ENCODE measurements around the gene TOPBP1. TPM values are rescaled to one million over a fixed set of nuclear protein-coding genes. Genes with fewer than 3 reads are reported as not detected.

Gene TOPBP1
- total RNA-seq, 2 experiments from 2014 or later = 29.1 to 32.4 TPM

- Mint-ChIP-seq H3K36me3 (ENCODE audit: low read depth) (peaks cover 8% of the 10 kb centered on the region), H3K27me3 (no peaks in the 10 kb centered on the region), H3K27ac (no peak overlapping the region), H3K9me3 (no peaks in the 10 kb centered on the region), H3K4me1 (ENCODE audit: low read depth) (peaks cover 26% of the 10 kb centered on the region), H3K4me3 (no peak overlapping the region)
- ChIA-PET POLR2A (no interaction called here), CTCF (no interaction called here)
- DNase-seq (no peak), ATAC-seq (ENCODE audit: poor library complexity) (no peak)
- Histone ChIP-seq H3K27me3 (ENCODE audit: control insufficient read depth in 1 of 2, insufficient read depth in 2 of 2, low read length in 2 of 2) (no peaks in the 10 kb centered on the region), H3K4me1 (ENCODE audit: insufficient read depth, low read length) (peaks cover 14% of the 10 kb centered on the region), H3K36me3 (ENCODE audit: insufficient read depth, low read length) (no peaks in the 10 kb centered on the region), H3K27ac (ENCODE audit: low read depth in 1 of 2, low read length in 2 of 2) (no peak overlapping the region), H3K4me3 (ENCODE audit: low read length) (no peak overlapping the region), H3K9me3 (ENCODE audit: control insufficient read depth in 1 of 2, insufficient read depth in 1 of 2, low read length in 2 of 2) (no peaks in the 10 kb centered on the region)
- intact Hi-C loops (cut with DNase I, micrococcal nuclease) = loop anchor here in 1 of 2 experiments (5.0 kb wide), 1 partner anchor 141 kb away; no protein-coding TSS in a partner anchor
- TF ChIP-seq CTCF (IDR thresholded peaks at IDR 0.05) = no peak
These were observed 93.3 kb downstream of the TOPBP1 start for GRCh38 chr3:133568294-133569014.

- ChIA-PET CTCF (no interaction called here), POLR2A (interaction anchor here (0.6 to 2.7 kb wide), 3 partner anchors 9 to 921 kb away, joined by 3 to 12 read pairs (median 5); partner anchors contain the start of gene CDV3)
- no peaks in the 10 kb centered on the region for H3K4me1 ChIP-seq (ENCODE audit: insufficient read depth, low read length)
- H3K27ac ChIP-seq (ENCODE audit: low read depth in 1 of 2, low read length in 2 of 2) = no peak overlapping the region
- Mint-ChIP-seq H3K36me3 (ENCODE audit: low read depth) (no peaks in the 10 kb centered on the region), H3K9me3 (no peaks in the 10 kb centered on the region), H3K27me3 (no peaks in the 10 kb centered on the region), H3K27ac (no peak overlapping the region), H3K4me3 (no peak overlapping the region), H3K4me1 (ENCODE audit: low read depth) (no peaks in the 10 kb centered on the region)
- ATAC-seq (ENCODE audit: poor library complexity) = no peak
- H3K27me3 ChIP-seq (ENCODE audit: control insufficient read depth in 1 of 2, insufficient read depth in 2 of 2, low read length in 2 of 2) = no peaks in the 10 kb centered on the region
- peaks cover 0 to under 1% of the 10 kb centered on the region in 2 experiments for H3K9me3 ChIP-seq (ENCODE audit: control insufficient read depth in 1 of 2, insufficient read depth in 1 of 2, low read length in 2 of 2)
- H3K36me3 ChIP-seq (ENCODE audit: insufficient read depth, low read length) = no peaks in the 10 kb centered on the region
- no peak for DNase-seq
- TF ChIP-seq CTCF (IDR thresholded peaks at IDR 0.05) = no peak
- no peak overlapping the region for H3K4me3 ChIP-seq (ENCODE audit: low read length)
- intact Hi-C loops (cut with DNase I, micrococcal nuclease) = no loop called here
These were observed 97.9 kb downstream of the TOPBP1 start for GRCh38 chr3:133563816-133564215.

- Mint-ChIP-seq H3K4me3 (no peak overlapping the region), H3K27ac (no peak overlapping the region), H3K9me3 (no peaks in the 10 kb centered on the region), H3K36me3 (ENCODE audit: low read depth) (no peaks in the 10 kb centered on the region), H3K4me1 (ENCODE audit: low read depth) (no peaks in the 10 kb centered on the region), H3K27me3 (no peaks in the 10 kb centered on the region)
- intact Hi-C loops (cut with DNase I, micrococcal nuclease) = no loop called here
- Histone ChIP-seq H3K4me3 (ENCODE audit: low read length) (no peak overlapping the region), H3K27me3 (ENCODE audit: control insufficient read depth in 1 of 2, insufficient read depth in 2 of 2, low read length in 2 of 2) (no peaks in the 10 kb centered on the region), H3K9me3 (ENCODE audit: control insufficient read depth in 1 of 2, insufficient read depth in 1 of 2, low read length in 2 of 2) (peaks cover 0 to 3% of the 10 kb centered on the region in 2 experiments), H3K36me3 (ENCODE audit: insufficient read depth, low read length) (no peaks in the 10 kb centered on the region), H3K4me1 (ENCODE audit: insufficient read depth, low read length) (no peaks in the 10 kb centered on the region), H3K27ac (ENCODE audit: low read depth in 1 of 2, low read length in 2 of 2) (no peak overlapping the region)
- ChIA-PET CTCF (no interaction called here), POLR2A (interaction anchor here (0.6 to 2.7 kb wide), 3 partner anchors 10 to 921 kb away, joined by 3 to 12 read pairs (median 5); partner anchors contain the start of gene CDV3)
- TF ChIP-seq CTCF (IDR thresholded peaks at IDR 0.05) = no peak
- no peak for DNase-seq
- no peak for ATAC-seq (ENCODE audit: poor library complexity)
These were observed 98.6 kb downstream of the TOPBP1 start for GRCh38 chr3:133563186-133563591.

Data from CD4-positive, alpha-beta T cell (primary cell).